ENCODE results near the gene ACOT13. TPM values are rescaled to one million over a fixed set of nuclear protein-coding genes. Genes with fewer than 3 reads are reported as not detected.

ACOT13 gene
- total RNA-seq, 1 donor from 2014 or later, result 18.7 TPM

- no peak for DNase-seq (ENCODE audit: low spot score in 2 of 2, unreplicated experiment in 2 of 2)
- peaks cover 8% of the 10 kb centered on the region for H3K36me3 Mint-ChIP-seq
- TF ChIP-seq CTCF (IDR thresholded peaks at IDR 0.05; ENCODE audit: unreplicated experiment), result no peak
- no peaks in the 10 kb centered on the region for H3K4me1 Mint-ChIP-seq
- no peak overlapping the region for H3K4me3 Mint-ChIP-seq
- H3K9me3 Mint-ChIP-seq, result no peaks in the 10 kb centered on the region
- H3K27ac Mint-ChIP-seq, result no peak overlapping the region
- H3K27me3 Mint-ChIP-seq (ENCODE audit: low read depth), result no peaks in the 10 kb centered on the region
These were observed 24.7 kb downstream of the ACOT13 start for GRCh38 chr6:24691550-24691949.

- H3K27me3 Mint-ChIP-seq (ENCODE audit: low read depth), result no peaks in the 10 kb centered on the region
- no peaks in the 10 kb centered on the region for H3K4me1 Mint-ChIP-seq
- H3K4me3 Mint-ChIP-seq, result no peak overlapping the region
- TF ChIP-seq CTCF (IDR thresholded peaks at IDR 0.05; ENCODE audit: unreplicated experiment), result no peak
- H3K9me3 Mint-ChIP-seq, result no peaks in the 10 kb centered on the region
- DNase-seq (ENCODE audit: low spot score in 2 of 2, unreplicated experiment in 2 of 2), result no peak
- peaks cover 5% of the 10 kb centered on the region for H3K36me3 Mint-ChIP-seq
- H3K27ac Mint-ChIP-seq, result no peak overlapping the region
These were observed 25.1 kb downstream of the ACOT13 start for GRCh38 chr6:24692003-24692402.

GRCh38 chr6:24692415-24692814 is 25.5 kb downstream of the ACOT13 start:
- no peaks in the 10 kb centered on the region for H3K4me1 Mint-ChIP-seq

GRCh38 chr6:24692848-24693592 is 26.1 kb downstream of the ACOT13 start:
- H3K4me1 Mint-ChIP-seq, result peaks cover 3% of the 10 kb centered on the region
- no peak for TF ChIP-seq CTCF (IDR thresholded peaks at IDR 0.05; ENCODE audit: unreplicated experiment)
- no peak overlapping the region for H3K27ac Mint-ChIP-seq
- H3K4me3 Mint-ChIP-seq, result no peak overlapping the region
- no peaks in the 10 kb centered on the region for H3K27me3 Mint-ChIP-seq (ENCODE audit: low read depth)
- no peaks in the 10 kb centered on the region for H3K36me3 Mint-ChIP-seq
- H3K9me3 Mint-ChIP-seq, result no peaks in the 10 kb centered on the region
- DNase-seq (ENCODE audit: low spot score in 2 of 2, unreplicated experiment in 2 of 2), result no peak

More at GRCh38 chr6:24692415-24692814, 25.5 kb downstream of the ACOT13 start:
- peaks cover under 1% of the 10 kb centered on the region for H3K36me3 Mint-ChIP-seq
- no peak for DNase-seq (ENCODE audit: low spot score in 2 of 2, unreplicated experiment in 2 of 2)
- no peak overlapping the region for H3K4me3 Mint-ChIP-seq
- no peak overlapping the region for H3K27ac Mint-ChIP-seq
- no peaks in the 10 kb centered on the region for H3K27me3 Mint-ChIP-seq (ENCODE audit: low read depth)
- no peak for TF ChIP-seq CTCF (IDR thresholded peaks at IDR 0.05; ENCODE audit: unreplicated experiment)
- no peaks in the 10 kb centered on the region for H3K9me3 Mint-ChIP-seq

- Mint-ChIP-seq H3K4me3 (no peak overlapping the region), H3K36me3 (peaks cover 3% of the 10 kb centered on the region), H3K4me1 (peaks cover 3% of the 10 kb centered on the region), H3K27me3 (ENCODE audit: low read depth) (no peaks in the 10 kb centered on the region), H3K27ac (no peak overlapping the region), H3K9me3 (no peaks in the 10 kb centered on the region)
- TF ChIP-seq CTCF (IDR thresholded peaks at IDR 0.05; ENCODE audit: unreplicated experiment), result no peak
- no peak for DNase-seq (ENCODE audit: low spot score in 2 of 2, unreplicated experiment in 2 of 2)
These were observed 27.3 kb downstream of the ACOT13 start for GRCh38 chr6:24694198-24694597.
